PC-9 (cell line): ENCODE results near the gene TCF12. TPM values are rescaled to one million over a fixed set of nuclear protein-coding genes. Genes with fewer than 3 reads are reported as not detected.

Experiments used
- BruUV-seq: library from RNA; stranded (reverse); fragments of 400-500 nt; replicated peaks from 2 replicates; lab custom pipeline; 2021; lab: Mats Ljungman, UMichigan
- CTCF ChIA-PET: fragments of 300-600 bp; sonication (Branson Sonifier 250); formaldehyde crosslinking; loops from one replicate; lab custom pipeline; 2022; ENCODE audit warnings: antibody characterized with exemption; lab: Charles Lee
- POLR2A ChIA-PET: fragments of 300-600 bp; sonication (Branson Sonifier 250); formaldehyde crosslinking; loops from one replicate; lab custom pipeline; 2022; ENCODE audit warnings: antibody characterized with exemption; ENCODE audit not compliant: unreplicated experiment; lab: Charles Lee
- DNase-seq, 2 experiments: peaks; one replicate each; pipeline versions ENCODE4 v3.0.0 to v3.0.0-alpha.2; 2015 to 2022; ENCODE audit warnings: mixed read lengths in 1 of 2
- H2AFZ ChIP-seq: fragments of 200-600 bp; sonication (generic); 2 replicates; pipeline ENCODE4 v1.8.1; 2017; ENCODE audit warnings: antibody characterized with exemption
- H3F3A ChIP-seq: fragments of 200-600 bp; sonication (generic); 2 replicates; pipeline ENCODE4 v1.8.1; 2017; ENCODE audit warnings: antibody characterized with exemption, mild to moderate bottlenecking, low read depth; ENCODE audit not compliant: insufficient read depth
- H3K27ac ChIP-seq: fragments of 200-600 bp; sonication (generic); 2 replicates; pipeline ENCODE4 v1.6.1; 2016; ENCODE audit warnings: mixed run types
- H3K27me3 ChIP-seq: fragments of 200-600 bp; sonication (generic); 2 replicates; pipeline ENCODE4 v1.6.1; 2016; ENCODE audit warnings: low read depth, mixed run types; ENCODE audit not compliant: insufficient read depth
- H3K36me3 ChIP-seq: fragments of 200-600 bp; sonication (generic); 2 replicates; pipeline ENCODE4 v1.6.1; 2016; ENCODE audit warnings: low read depth, mixed run types
- H3K4me1 ChIP-seq: fragments of 200-600 bp; sonication (generic); replicated peaks from 2 replicates; pipeline ENCODE4 v1.6.1; 2016; ENCODE audit warnings: mixed run types; ENCODE audit not compliant: insufficient read depth
- H3K4me2 ChIP-seq: fragments of 200-600 bp; sonication (generic); 2 replicates; pipeline ENCODE4 v1.6.1; 2017; ENCODE audit warnings: mixed run types
- H3K4me3 ChIP-seq: fragments of 200-600 bp; sonication (generic); 2 replicates; pipeline ENCODE4 v1.6.1; 2016; ENCODE audit warnings: mixed run types
- H3K79me2 ChIP-seq: fragments of 200-600 bp; sonication (generic); 2 replicates; pipeline ENCODE4 v1.6.1; 2017; ENCODE audit warnings: low read depth, mixed run types
- H3K9me2 ChIP-seq: fragments of 200-600 bp; sonication (generic); 2 replicates; pipeline ENCODE4 v1.8.1; 2017; ENCODE audit warnings: mild to moderate bottlenecking; ENCODE audit not compliant: insufficient read depth
- H3K9me3 ChIP-seq: fragments of 200-600 bp; sonication (generic); 2 replicates; pipeline ENCODE4 v1.8.1; 2016; ENCODE audit warnings: low read depth; ENCODE audit not compliant: insufficient read depth
- H4K20me1 ChIP-seq: fragments of 200-600 bp; sonication (generic); 2 replicates; pipeline ENCODE4 v1.8.1; 2017; ENCODE audit not compliant: insufficient read depth
- CTCF ChIP-seq: fragments of 200-600 bp; sonication (generic); conservative IDR thresholded peaks from 2 replicates; pipeline ENCODE4 v1.6.1; 2017; ENCODE audit warnings: mixed run types, antibody characterized with exemption, mild to moderate bottlenecking, moderate library complexity
- EZH2 ChIP-seq: fragments of 200-600 bp; sonication (generic); IDR thresholded peaks from 2 replicates; pipeline ENCODE4 v1.8.0; 2017; ENCODE audit warnings: antibody characterized with exemption, low read depth
- intact Hi-C: fragments of 100-400 bp; cut with micrococcal nuclease; formaldehyde crosslinking; loops from one replicate; pipeline ENCODE4 v1.10.0; 2022; ENCODE audit not compliant: unreplicated experiment
- total RNA-seq: library from RNA; stranded (reverse); gene quantifications from 2 replicates; pipeline ENCODE4 v1.2.3, GENCODE V29; 2021

TCF12 gene
- total RNA-seq, 1 experiment from 2014 or later = 60.1 TPM

GRCh38 chr15:56943403-56943802, 25.0 kb downstream of the TCF12 start:
- Histone ChIP-seq H3K9me2 (no peaks in the 10 kb centered on the region), H3K9me3 (no peaks in the 10 kb centered on the region), H3K4me1 (no peaks in the 10 kb centered on the region), H3K4me3 (no peak overlapping the region), H2AFZ (no peak overlapping the region), H3K4me2 (no peak overlapping the region), H3K36me3 (no peaks in the 10 kb centered on the region), H3K79me2 (peaks cover 12% of the 10 kb centered on the region), H3K27ac (no peak overlapping the region), H4K20me1 (no peaks in the 10 kb centered on the region), H3F3A (no peaks in the 10 kb centered on the region), H3K27me3 (no peaks in the 10 kb centered on the region)
- TF ChIP-seq EZH2 (no peak), CTCF (no peak)
- DNase-seq = no peak
- intact Hi-C loops = no loop called here
- CTCF ChIA-PET = no interaction called here
- POLR2A ChIA-PET = no interaction called here
- BruUV-seq = no TSS peak

GRCh38 chr15:56944485-56944884, 26.0 kb downstream of the TCF12 start:
- Histone ChIP-seq H3K79me2 (peaks cover 5% of the 10 kb centered on the region; the same call in 1 of the 2 replicates), H3K27ac (no peak overlapping the region), H3K4me3 (no peak overlapping the region), H3K4me2 (no peak overlapping the region), H3K36me3 (no peaks in the 10 kb centered on the region), H2AFZ (no peak overlapping the region), H3K9me2 (no peaks in the 10 kb centered on the region), H3K4me1 (no peaks in the 10 kb centered on the region), H3K27me3 (no peaks in the 10 kb centered on the region), H3K9me3 (no peaks in the 10 kb centered on the region), H4K20me1 (no peaks in the 10 kb centered on the region), H3F3A (no peaks in the 10 kb centered on the region)
- no peak for TF ChIP-seq EZH2
- TF ChIP-seq CTCF = no peak
- intact Hi-C loops = no loop called here
- ChIA-PET CTCF (no interaction called here), POLR2A (no interaction called here)
- no TSS peak for BruUV-seq
- DNase-seq = no peak

- no TSS peak for BruUV-seq
- no peaks in the 10 kb centered on the region for H3F3A ChIP-seq
- H2AFZ ChIP-seq = no peak overlapping the region
- no peaks in the 10 kb centered on the region for H3K9me3 ChIP-seq
- H4K20me1 ChIP-seq = no peaks in the 10 kb centered on the region
- intact Hi-C loops = no loop called here
- no peak for TF ChIP-seq CTCF
- no peak for TF ChIP-seq EZH2
- no peak overlapping the region for H3K4me3 ChIP-seq
- no peak for DNase-seq
- CTCF ChIA-PET = no interaction called here
- POLR2A ChIA-PET = no interaction called here
- H3K36me3 ChIP-seq = no peaks in the 10 kb centered on the region
- H3K4me2 ChIP-seq = no peak overlapping the region
- H3K27ac ChIP-seq = no peak overlapping the region
- H3K27me3 ChIP-seq = no peaks in the 10 kb centered on the region
- no peaks in the 10 kb centered on the region for H3K9me2 ChIP-seq
- peaks cover 4% of the 10 kb centered on the region; the same call in 1 of the 2 replicates for H3K79me2 ChIP-seq
- H3K4me1 ChIP-seq = no peaks in the 10 kb centered on the region
These were observed 27.7 kb downstream of the TCF12 start for GRCh38 chr15:56946150-56946549.
